Activated CD8-positive, alpha-beta T cell treated with anti-CD3 and anti-CD28 coated beads for 36 hours (primary cell): ENCODE data around the gene UBXN2A. TPM values are rescaled to one million over a fixed set of nuclear protein-coding genes. Genes with fewer than 3 reads are reported as not detected.

Experiments used
- ATAC-seq: fragments of 200-7000 bp; cut with Tn5 transposase; one replicate; pipeline ENCODE4 v1.10.0; 2021; ENCODE audit warnings: mild to moderate bottlenecking, moderate library complexity
- CTCF ChIA-PET: fragments of 350-600 bp; sonication (Branson Sonifier 250); formaldehyde crosslinking; loops from one replicate; lab custom pipeline; 2021; ENCODE audit warnings: antibody characterized with exemption; lab: Charles Lee
- POLR2A ChIA-PET: fragments of 350-600 bp; sonication (Branson Sonifier 250); formaldehyde crosslinking; loops from one replicate; lab custom pipeline; 2021; ENCODE audit warnings: antibody characterized with exemption; lab: Charles Lee
- DNase-seq: peaks from one replicate; pipeline ENCODE4 v3.0.0-alpha.2; 2020
- H3K27ac Mint-ChIP-seq: one replicate; pipeline ENCODE4 v1.8.0; 2021; ENCODE audit warnings: mild to moderate bottlenecking, mixed read lengths
- H3K27me3 Mint-ChIP-seq: one replicate; pipeline ENCODE4 v1.8.0; 2021; ENCODE audit warnings: mixed read lengths
- H3K36me3 Mint-ChIP-seq: one replicate; pipeline ENCODE4 v1.8.0; 2021; ENCODE audit warnings: low read depth, mixed read lengths
- H3K4me1 Mint-ChIP-seq: one replicate; pipeline ENCODE4 v1.8.0; 2021; ENCODE audit warnings: low read depth, mixed read lengths
- H3K4me3 Mint-ChIP-seq: one replicate; pipeline ENCODE4 v1.8.0; 2021; ENCODE audit warnings: mild to moderate bottlenecking, moderate library complexity, mixed read lengths
- H3K9me3 Mint-ChIP-seq: one replicate; pipeline ENCODE4 v1.8.0; 2021; ENCODE audit warnings: mixed read lengths
- intact Hi-C: fragments of 100-400 bp; cut with micrococcal nuclease; formaldehyde crosslinking; loops from one replicate; pipeline ENCODE4 v1.10.0; 2022
- total RNA-seq, 2 experiments: library from RNA; stranded (reverse); gene quantifications; one replicate each; pipeline ENCODE4 v1.2.3, GENCODE V29; 2021
- TF ChIP-seq, protein P1 (sequence below): fragments of 200-600 bp; IDR thresholded peaks from one replicate; pipeline ENCODE4 v1.8.0; 2022; ENCODE audit warnings: antibody characterized with exemption, mild to moderate bottlenecking

UBXN2A gene
- total RNA-seq, 2 experiments from 2014 or later: 11.1 to 11.2 TPM

DNA sequence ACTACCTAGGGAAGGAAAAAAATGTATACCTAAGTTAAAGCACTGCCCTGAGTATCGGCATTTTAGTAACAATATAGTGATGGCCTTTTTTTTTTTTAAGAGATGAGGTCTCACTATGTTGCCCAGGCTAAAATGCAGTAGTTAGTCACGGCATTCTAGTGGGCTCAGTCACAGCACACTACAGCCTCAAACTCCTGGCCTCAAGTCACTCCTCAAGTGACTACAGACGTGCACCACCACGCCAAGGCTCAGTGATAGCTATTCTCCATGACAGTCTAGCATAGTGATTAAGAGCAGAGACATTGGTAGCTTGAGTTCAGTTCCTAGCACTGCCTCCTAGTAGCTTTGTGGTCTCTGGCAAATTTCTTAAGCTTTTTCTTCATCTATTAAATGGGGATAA, 27.6 kb downstream of the UBXN2A start:
- H3K36me3 Mint-ChIP-seq: peaks cover 1% of the 10 kb centered on the region
- POLR2A ChIA-PET: no interaction called here
- CTCF ChIA-PET: no interaction called here
- no peaks in the 10 kb centered on the region for H3K4me1 Mint-ChIP-seq
- TF ChIP-seq, protein P1, sequence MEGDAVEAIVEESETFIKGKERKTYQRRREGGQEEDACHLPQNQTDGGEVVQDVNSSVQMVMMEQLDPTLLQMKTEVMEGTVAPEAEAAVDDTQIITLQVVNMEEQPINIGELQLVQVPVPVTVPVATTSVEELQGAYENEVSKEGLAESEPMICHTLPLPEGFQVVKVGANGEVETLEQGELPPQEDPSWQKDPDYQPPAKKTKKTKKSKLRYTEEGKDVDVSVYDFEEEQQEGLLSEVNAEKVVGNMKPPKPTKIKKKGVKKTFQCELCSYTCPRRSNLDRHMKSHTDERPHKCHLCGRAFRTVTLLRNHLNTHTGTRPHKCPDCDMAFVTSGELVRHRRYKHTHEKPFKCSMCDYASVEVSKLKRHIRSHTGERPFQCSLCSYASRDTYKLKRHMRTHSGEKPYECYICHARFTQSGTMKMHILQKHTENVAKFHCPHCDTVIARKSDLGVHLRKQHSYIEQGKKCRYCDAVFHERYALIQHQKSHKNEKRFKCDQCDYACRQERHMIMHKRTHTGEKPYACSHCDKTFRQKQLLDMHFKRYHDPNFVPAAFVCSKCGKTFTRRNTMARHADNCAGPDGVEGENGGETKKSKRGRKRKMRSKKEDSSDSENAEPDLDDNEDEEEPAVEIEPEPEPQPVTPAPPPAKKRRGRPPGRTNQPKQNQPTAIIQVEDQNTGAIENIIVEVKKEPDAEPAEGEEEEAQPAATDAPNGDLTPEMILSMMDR: no peak
- ATAC-seq: no peak
- no peaks in the 10 kb centered on the region for H3K9me3 Mint-ChIP-seq
- no peak overlapping the region for H3K27ac Mint-ChIP-seq
- no peak overlapping the region for H3K4me3 Mint-ChIP-seq
- intact Hi-C loops: no loop called here
- no peaks in the 10 kb centered on the region for H3K27me3 Mint-ChIP-seq
- no peak for DNase-seq

DNA sequence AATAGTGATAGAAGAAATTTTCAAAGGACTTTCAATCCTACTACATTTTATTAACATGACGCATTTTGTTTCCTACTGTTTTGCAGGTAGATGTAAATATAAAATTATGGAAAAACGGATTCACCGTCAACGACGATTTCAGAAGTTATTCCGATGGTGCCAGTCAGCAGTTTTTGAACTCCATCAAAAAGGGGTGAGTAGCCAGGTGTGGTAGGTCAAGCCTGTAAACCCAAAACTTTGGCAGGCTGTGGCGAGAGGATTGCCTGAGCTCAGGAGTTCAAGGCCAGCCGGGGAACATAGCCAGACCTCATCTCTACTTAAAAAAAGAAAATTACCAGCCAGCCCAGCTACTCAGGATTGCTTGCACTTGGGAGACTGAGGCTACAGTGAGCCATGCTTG, 36.6 kb downstream of the UBXN2A start:
- TF ChIP-seq, protein P1: no peak
- Mint-ChIP-seq H3K4me1 (no peaks in the 10 kb centered on the region), H3K36me3 (peaks cover 13% of the 10 kb centered on the region), H3K27ac (no peak overlapping the region), H3K9me3 (no peaks in the 10 kb centered on the region), H3K27me3 (no peaks in the 10 kb centered on the region), H3K4me3 (no peak overlapping the region)
- intact Hi-C loops: no loop called here
- DNase-seq: no peak
- ATAC-seq: no peak
- ChIA-PET CTCF (no interaction called here), POLR2A (no interaction called here)

GRCh38 chr2:23988371-23988770, 48.1 kb downstream of the UBXN2A start:
- Mint-ChIP-seq H3K27ac (no peak overlapping the region), H3K9me3 (no peaks in the 10 kb centered on the region), H3K4me1 (no peaks in the 10 kb centered on the region), H3K27me3 (no peaks in the 10 kb centered on the region), H3K36me3 (no peaks in the 10 kb centered on the region), H3K4me3 (no peak overlapping the region)
- intact Hi-C loops: no loop called here
- peak; percentile 60 for ATAC-seq
- CTCF ChIA-PET: interaction anchor here (1.0 kb wide), 1 partner anchor 96 kb away, joined by 4 read pairs; the partner anchor contains the start of gene TP53I3
- TF ChIP-seq, protein P1: peak; percentile 48
- DNase-seq: no peak
- POLR2A ChIA-PET: no interaction called here

- no peak for ATAC-seq
- ChIA-PET CTCF (interaction anchor here (1.1 to 1.5 kb wide), 2 partner anchors 90 to 92 kb away, joined by 4 read pairs; partner anchors contain the start of gene TP53I3), POLR2A (no interaction called here)
- H3K4me3 Mint-ChIP-seq: no peak overlapping the region
- no peaks in the 10 kb centered on the region for H3K36me3 Mint-ChIP-seq
- TF ChIP-seq, protein P1: no peak
- no peaks in the 10 kb centered on the region for H3K27me3 Mint-ChIP-seq
- intact Hi-C loops: no loop called here
- no peaks in the 10 kb centered on the region for H3K4me1 Mint-ChIP-seq
- no peak for DNase-seq
- no peaks in the 10 kb centered on the region for H3K9me3 Mint-ChIP-seq
- no peak overlapping the region for H3K27ac Mint-ChIP-seq
These were observed 52.7 kb downstream of the UBXN2A start for GRCh38 chr2:23992931-23993330.

DNA sequence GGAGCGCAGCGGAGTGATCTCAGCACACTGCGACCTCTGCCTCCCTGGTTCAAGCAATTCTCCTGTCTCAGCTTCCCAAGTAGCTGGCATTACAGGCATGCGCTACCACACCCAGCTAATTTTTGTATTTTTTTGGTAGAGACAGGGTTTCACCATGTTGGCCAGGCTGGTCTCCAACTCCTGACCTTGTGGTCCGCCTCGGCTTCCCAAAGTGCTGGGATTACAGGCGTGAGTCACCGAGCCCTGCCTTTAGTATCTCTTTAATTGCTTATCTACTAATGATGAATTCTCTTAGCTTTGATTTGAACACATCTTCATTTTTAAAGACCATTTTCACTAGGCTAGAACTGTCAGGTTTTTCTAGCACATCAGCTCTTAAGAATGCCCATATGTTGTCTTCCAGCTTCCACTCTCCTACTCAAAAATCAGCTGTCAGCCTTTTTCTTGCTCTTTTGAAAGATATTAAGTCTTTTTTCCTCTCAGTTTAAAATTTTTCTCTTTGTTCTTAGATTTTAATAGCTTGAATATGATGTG, 53.5 kb downstream of the UBXN2A start:
- Mint-ChIP-seq H3K36me3 (no peaks in the 10 kb centered on the region), H3K27ac (no peak overlapping the region), H3K27me3 (no peaks in the 10 kb centered on the region), H3K9me3 (no peaks in the 10 kb centered on the region), H3K4me1 (no peaks in the 10 kb centered on the region), H3K4me3 (no peak overlapping the region)
- no peak for ATAC-seq
- no peak for DNase-seq
- ChIA-PET POLR2A (no interaction called here), CTCF (interaction anchor here (0.7 to 1.1 kb wide), 3 partner anchors 66 to 91 kb away, joined by 3 to 4 read pairs (median 3); partner anchors contain the start of gene TP53I3)
- TF ChIP-seq, protein P1: no peak
- intact Hi-C loops: no loop called here
